NCI-H526 (cell line): ENCODE measurements around the gene ALDH1L1.

Source experiments
- DNase-seq, 2 experiments: peaks; one replicate each; lab custom pipeline; 2025; lab: John Stamatoyannopoulos, UW

Gene ALDH1L1

DNA sequence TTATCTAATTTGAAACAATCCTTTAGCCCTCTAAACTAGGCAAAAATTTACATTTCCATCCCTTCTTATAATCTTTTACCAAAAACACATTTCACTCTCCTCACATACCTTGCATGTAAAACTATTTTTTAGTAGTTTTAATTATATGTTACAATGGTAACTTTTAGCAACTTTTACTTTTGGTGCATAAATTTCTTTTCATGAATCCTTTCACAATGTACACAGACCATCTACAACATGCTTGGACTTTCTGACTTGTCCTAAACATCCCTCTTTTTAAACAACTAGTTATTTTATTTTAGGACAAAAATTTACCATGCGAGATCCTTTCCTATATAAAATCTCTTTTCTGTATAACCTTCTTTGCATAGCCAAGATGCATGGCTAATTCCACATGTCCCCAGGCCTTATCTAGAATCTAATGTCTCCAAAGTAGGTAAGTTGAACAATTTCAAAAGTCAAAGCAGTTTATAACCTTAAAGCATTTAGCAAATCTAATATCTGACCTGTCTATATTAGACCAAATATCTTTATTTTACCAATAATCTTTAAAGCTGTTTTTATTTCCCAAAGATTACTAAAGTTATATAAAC, 14.4 kb upstream of the ALDH1L1 start:
- peak in 1 of 2 experiments; percentile 9 for DNase-seq

GRCh38 chr3:126191246-126191645, 10.9 kb upstream of the ALDH1L1 start:
- DNase-seq, result no peak

DNA sequence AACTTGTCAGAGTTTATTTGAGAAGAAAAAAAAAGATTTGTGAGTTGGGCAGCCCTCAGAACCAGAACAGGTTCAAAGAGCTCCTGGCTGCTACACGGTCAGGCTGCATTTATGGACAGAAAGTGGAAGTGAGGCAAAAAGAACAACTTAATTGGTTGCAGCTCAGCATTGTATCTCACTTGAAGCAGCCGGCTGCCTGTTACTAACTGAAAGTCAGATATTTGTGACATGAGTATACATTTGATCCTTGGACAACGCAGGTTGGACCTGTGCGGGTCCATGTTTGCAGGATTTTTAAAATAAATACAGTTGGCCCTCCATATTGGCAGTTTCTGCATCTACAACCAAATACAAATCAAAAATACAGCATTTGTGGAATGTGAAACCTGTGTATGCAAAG, 7.5 kb upstream of the ALDH1L1 start:
- DNase-seq, result no peak

DNA sequence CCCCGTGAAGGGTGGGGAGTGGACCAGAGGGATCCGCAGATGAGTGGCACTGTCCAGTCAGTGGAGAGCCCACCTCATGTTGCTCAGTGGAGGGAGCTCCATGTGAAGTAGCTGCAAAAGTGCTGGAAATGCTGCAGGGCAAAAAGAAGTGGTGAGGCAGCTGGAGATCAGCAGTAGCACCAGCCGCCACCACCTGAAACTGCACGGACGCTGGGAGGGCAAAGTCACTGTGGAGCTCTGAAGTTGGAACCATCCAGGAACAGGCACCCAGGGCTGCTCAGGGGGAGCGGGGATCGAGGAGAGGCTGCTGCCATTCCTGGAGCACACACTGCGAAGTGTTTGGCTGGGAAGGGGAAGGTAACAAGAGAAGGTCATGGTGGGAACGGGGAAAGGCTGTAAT, 6.4 kb upstream of the ALDH1L1 start:
- DNase-seq, result no peak

- DNase-seq, result no peak
These were observed 5.9 kb upstream of the ALDH1L1 start for GRCh38 chr3:126186271-126186670.

- no peak for DNase-seq
These were observed 4.1 kb upstream of the ALDH1L1 start for GRCh38 chr3:126184465-126185000.

- DNase-seq, result peak in 1 of 2 experiments; percentile 53
These were observed 976 bp upstream of the ALDH1L1 start for GRCh38 chr3:126181398-126181725.

GRCh38 chr3:126179825-126180476, 435 bp downstream of the ALDH1L1 start:
- DNase-seq, result peak in 1 of 2 experiments; percentile 51

- DNase-seq, result no peak
These were observed 10.2 kb downstream of the ALDH1L1 start for GRCh38 chr3:126170073-126170777.

DNA sequence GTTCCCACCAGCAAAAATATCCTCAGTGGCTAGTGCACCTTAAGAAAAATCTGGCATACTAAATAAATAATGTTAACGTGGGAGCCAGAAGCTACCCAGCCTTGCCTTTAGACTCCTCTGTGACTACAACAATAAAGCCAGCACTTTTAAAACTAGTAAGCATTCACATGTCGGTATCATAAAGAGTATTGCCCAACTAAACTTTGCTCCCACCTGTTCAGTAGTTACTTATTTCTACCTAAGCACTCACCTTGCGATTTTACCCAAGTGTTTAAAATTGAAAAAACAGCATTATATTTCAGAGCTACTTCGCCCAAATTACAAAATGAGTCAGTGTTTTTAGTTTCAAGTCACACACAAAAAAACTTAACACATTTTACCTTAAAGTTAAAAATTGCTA, 12.8 kb downstream of the ALDH1L1 start:
- no peak for DNase-seq

DNA sequence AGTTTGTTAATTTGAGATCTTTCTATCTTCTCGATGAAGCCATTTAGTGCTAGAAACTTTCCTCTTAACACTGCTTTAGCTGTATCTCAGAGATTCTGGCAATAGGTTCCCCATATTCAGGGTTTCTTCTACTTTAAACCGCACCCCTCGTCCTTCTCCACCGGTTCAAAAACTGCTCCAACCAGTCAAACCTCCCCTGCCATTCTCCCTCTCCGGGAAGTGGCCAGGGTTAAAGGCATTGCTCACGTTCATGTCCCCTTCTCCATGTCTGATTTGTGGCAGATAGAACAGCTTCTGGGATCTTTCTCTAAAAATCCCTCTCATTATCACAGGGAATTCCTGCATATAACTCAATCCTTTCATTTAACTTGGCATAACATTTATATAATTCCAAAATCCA, 14.4 kb downstream of the ALDH1L1 start:
- DNase-seq, result no peak

GRCh38 chr3:126161309-126161708, 19.1 kb downstream of the ALDH1L1 start:
- DNase-seq, result no peak

GRCh38 chr3:126160243-126161210, 19.9 kb downstream of the ALDH1L1 start:
- DNase-seq, result no peak

GRCh38 chr3:126159476-126159875, 20.9 kb downstream of the ALDH1L1 start:
- DNase-seq, result no peak

DNA sequence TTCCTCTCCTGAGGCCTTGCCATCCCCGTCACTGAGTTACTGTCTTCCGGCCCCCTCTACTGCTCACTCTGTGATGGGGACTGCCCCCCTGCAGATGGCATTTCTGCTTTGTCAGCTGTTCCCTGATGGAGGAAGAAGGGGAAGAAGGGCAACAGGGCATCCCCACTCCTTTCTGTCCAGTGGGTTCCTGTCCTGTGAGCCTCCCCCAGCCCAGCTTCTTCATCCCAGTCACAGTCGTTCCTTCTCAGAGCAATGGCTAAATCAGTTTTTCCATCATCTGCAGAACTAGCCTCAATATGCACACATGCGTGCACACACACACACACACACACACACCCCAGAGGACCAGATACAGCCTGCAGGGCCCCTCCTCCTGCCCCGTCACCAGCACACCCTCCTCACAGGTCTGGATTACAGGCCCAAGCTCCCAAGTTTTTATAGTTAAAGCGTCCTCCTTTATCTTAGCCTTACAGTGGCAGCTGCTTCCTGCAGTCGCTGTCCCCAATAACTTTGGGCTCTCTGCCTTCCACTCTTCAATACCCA, 21.4 kb downstream of the ALDH1L1 start:
- DNase-seq, result no peak

GRCh38 chr3:126158016-126158911, 22.1 kb downstream of the ALDH1L1 start:
- no peak for DNase-seq

GRCh38 chr3:126157083-126157768, 23.2 kb downstream of the ALDH1L1 start:
- no peak for DNase-seq

GRCh38 chr3:126156468-126156867, 23.9 kb downstream of the ALDH1L1 start:
- DNase-seq, result no peak

- DNase-seq, result no peak
These were observed 24.6 kb downstream of the ALDH1L1 start for GRCh38 chr3:126155819-126156218.

- DNase-seq, result no peak
These were observed 25.1 kb downstream of the ALDH1L1 start for GRCh38 chr3:126155280-126155640.
